Stimulated activated naive CD8-positive, alpha-beta T cell treated with anti-CD3 and anti-CD28 coated beads, Interleukin-15, amount 100 ng/mL, for 72 hours (primary cell): ENCODE measurements around the gene TSPEAR.

Experiments
- ATAC-seq: fragments of 150-1000 bp; cut with Tn5 transposase; 2 replicates; pipeline ENCODE4 v1.10.0; 2021; ENCODE audit warnings: mild to moderate bottlenecking, moderate library complexity
- DNase-seq, 2 donors: peaks; one replicate each; pipeline ENCODE4 v3.0.0; 2021 to 2022
- H3K27ac Mint-ChIP-seq, 2 donors: one replicate each; pipeline ENCODE4 v1.8.0; 2022; ENCODE audit warnings: mild to moderate bottlenecking in 2 of 2, mixed read lengths in 2 of 2, moderate library complexity in 2 of 2
- H3K27me3 Mint-ChIP-seq: one replicate; pipeline ENCODE4 v1.8.0; 2022; ENCODE audit warnings: mixed read lengths
- H3K4me1 Mint-ChIP-seq: one replicate; pipeline ENCODE4 v1.8.0; 2022; ENCODE audit warnings: mild to moderate bottlenecking, mixed read lengths
- H3K4me3 Mint-ChIP-seq, 2 donors: one replicate each; pipeline ENCODE4 v1.8.0; 2022; ENCODE audit warnings: mild to moderate bottlenecking in 2 of 2, mixed read lengths in 2 of 2, moderate library complexity in 1 of 2
- H3K9me3 Mint-ChIP-seq, 2 donors: one replicate each; pipeline ENCODE4 v1.8.0; 2022; ENCODE audit warnings: mixed read lengths in 2 of 2

TSPEAR gene

DNA sequence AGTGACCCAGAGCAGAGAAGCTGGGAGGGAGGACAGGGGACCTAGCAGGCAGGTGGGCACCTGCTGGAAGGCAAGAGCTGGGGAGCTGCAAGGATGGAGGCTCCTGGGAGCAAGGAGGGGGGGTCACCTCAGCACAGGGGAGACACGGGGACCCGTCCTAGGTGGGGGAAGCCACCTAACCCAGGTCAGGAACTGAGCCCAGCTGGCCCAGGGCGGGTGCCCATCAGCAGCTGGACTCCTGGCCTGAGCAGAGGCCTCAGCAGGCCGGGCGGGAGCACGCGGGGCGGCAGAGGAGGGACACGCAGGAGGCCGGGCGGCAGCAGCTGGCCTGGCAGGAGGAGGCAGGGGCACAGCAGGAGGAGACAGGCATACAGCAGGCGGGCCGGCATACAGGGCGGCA is 172.3 kb downstream of the TSPEAR start:
- DNase-seq (peak in 1 of 2 donors; percentile 5), ATAC-seq (no peak)
- Mint-ChIP-seq H3K4me1 (no peaks in the 10 kb centered on the region), H3K27me3 (no peaks in the 10 kb centered on the region), H3K4me3 (no peak overlapping the region), H3K27ac (no peak overlapping the region), H3K9me3 (no peaks in the 10 kb centered on the region)

GRCh38 chr21:44537930-44538911 is 173.2 kb downstream of the TSPEAR start:
- Mint-ChIP-seq H3K27me3 (no peaks in the 10 kb centered on the region), H3K27ac (peak overlapping the region in 1 of 2 donors; percentile 48), H3K9me3 (no peaks in the 10 kb centered on the region), H3K4me1 (no peaks in the 10 kb centered on the region), H3K4me3 (no peak overlapping the region)
- peak in 1 of 2 donors; percentile 4 for DNase-seq
- ATAC-seq = no peak

GRCh38 chr21:44535963-44536362 is 175.4 kb downstream of the TSPEAR start:
- no peaks in the 10 kb centered on the region for H3K27me3 Mint-ChIP-seq
- ATAC-seq (no peak), DNase-seq (peak in 1 of 2 donors; percentile 6)
- H3K27ac Mint-ChIP-seq = no peak overlapping the region
- H3K4me1 Mint-ChIP-seq = no peaks in the 10 kb centered on the region
- no peaks in the 10 kb centered on the region for H3K9me3 Mint-ChIP-seq
- H3K4me3 Mint-ChIP-seq = no peak overlapping the region

DNA sequence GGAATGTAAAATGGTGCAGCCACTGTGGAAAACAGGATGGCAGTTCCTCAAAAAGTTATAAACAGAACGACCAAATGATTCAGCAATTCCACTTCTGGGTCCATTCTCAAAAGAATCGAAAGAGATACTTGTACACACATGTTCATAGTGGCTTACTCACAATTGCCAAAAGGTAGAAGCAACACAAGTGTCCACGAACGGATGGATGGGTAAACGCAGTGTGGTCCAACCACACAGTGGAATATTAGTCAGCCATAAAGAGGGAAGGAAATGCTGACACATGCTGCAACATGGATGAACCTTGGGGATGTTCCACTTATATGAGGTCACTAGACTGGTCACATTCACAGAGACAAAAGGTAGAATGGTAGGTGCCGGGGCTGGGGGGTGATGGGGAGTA is 176.7 kb downstream of the TSPEAR start:
- peak overlapping the region in 1 of 2 donors; percentile 52 for H3K27ac Mint-ChIP-seq
- no peaks in the 10 kb centered on the region for H3K27me3 Mint-ChIP-seq
- no peak overlapping the region for H3K4me3 Mint-ChIP-seq
- H3K4me1 Mint-ChIP-seq = no peaks in the 10 kb centered on the region
- ATAC-seq (peak; percentile 39), DNase-seq (no peak)
- no peaks in the 10 kb centered on the region for H3K9me3 Mint-ChIP-seq

DNA sequence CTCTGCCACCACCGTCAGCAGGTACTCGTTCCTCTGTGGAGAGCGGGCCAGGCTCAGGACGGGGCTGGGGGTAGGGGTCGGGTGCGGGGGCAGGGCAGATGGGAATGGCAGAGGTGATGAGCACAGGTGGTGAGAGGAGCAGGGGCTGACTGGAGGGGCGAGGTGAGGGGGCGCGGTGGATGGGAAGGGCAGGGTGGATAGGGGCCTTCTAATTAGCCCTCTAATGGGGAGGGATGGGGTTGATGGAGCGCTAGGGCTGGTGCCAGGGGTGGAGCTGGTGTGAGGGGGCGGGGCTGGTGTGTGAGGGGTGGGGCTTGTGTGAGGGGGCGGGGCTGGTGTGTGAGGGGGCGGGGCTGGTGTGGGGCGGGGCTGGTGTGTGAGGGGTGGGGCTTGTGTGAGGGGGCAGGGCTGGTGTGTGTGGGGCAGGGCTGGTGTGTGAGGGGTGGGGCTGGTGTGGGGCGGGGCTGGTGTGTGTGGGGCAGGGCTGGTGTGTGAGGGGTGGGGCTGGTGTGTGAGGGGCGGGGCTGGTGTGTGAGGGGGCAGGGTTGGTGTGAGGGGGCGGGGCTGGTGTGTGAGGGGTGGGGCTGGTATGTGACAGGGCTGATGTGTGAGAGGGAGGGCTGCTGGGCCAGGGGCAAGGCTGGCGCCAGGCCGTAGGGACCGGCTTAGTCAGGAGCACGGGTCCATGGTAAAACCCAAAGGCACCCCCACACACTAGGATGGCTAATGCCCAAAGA is 177.3 kb downstream of the TSPEAR start:
- DNase-seq (no peak), ATAC-seq (peak; percentile 15)
- H3K27me3 Mint-ChIP-seq = no peaks in the 10 kb centered on the region
- H3K4me1 Mint-ChIP-seq = no peaks in the 10 kb centered on the region
- H3K4me3 Mint-ChIP-seq = no peak overlapping the region
- no peak overlapping the region for H3K27ac Mint-ChIP-seq
- no peaks in the 10 kb centered on the region for H3K9me3 Mint-ChIP-seq

DNA sequence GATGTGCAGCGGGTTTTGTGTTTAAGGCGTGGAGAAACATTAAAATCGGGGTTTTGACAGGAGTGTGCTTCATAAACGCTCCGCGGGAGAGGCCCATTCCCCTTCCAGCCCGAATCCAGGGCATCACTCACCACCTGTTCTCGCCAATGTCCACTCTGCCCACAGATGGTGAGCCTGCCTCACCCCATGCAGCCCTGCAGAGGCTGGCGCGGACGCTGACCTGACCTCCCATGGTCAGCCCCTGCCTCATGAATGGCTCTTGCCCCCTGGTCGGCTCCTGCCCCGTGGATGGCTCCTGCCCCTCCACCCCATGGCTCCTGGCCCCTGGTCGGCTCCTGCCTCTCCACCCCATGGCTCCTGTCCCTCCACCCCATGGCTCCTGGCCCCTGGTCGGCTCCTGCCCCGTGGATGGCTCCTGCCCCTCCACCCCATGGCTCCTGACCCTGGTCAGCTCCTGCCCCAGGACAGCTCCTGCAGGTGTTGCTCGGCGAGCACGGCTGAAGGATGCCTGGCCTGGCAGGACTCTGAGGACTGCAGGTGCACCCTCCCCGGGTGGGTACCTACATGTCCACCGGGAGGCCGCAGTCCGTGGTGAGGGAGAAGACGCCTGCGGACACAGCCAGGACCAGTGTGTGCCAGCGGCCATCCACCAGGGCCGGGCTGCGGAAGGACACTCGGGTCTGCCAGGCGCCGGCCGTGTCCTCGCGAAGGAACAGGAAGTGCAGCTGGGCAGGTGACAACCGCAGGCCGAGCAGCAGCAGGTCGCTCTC is 178.1 kb downstream of the TSPEAR start:
- Mint-ChIP-seq H3K4me1 (no peaks in the 10 kb centered on the region), H3K27me3 (no peaks in the 10 kb centered on the region), H3K9me3 (no peaks in the 10 kb centered on the region), H3K27ac (no peak overlapping the region), H3K4me3 (no peak overlapping the region)
- ATAC-seq (no peak), DNase-seq (no peak)

- ATAC-seq (no peak), DNase-seq (no peak)
- H3K27ac Mint-ChIP-seq = no peak overlapping the region
- H3K27me3 Mint-ChIP-seq = no peaks in the 10 kb centered on the region
- H3K4me1 Mint-ChIP-seq = no peaks in the 10 kb centered on the region
- H3K9me3 Mint-ChIP-seq = no peaks in the 10 kb centered on the region
- no peak overlapping the region for H3K4me3 Mint-ChIP-seq
These were observed 178.7 kb downstream of the TSPEAR start for GRCh38 chr21:44532712-44533111.

- Mint-ChIP-seq H3K4me3 (no peak overlapping the region), H3K27me3 (no peaks in the 10 kb centered on the region), H3K9me3 (no peaks in the 10 kb centered on the region), H3K27ac (no peak overlapping the region), H3K4me1 (no peaks in the 10 kb centered on the region)
- DNase-seq (no peak), ATAC-seq (no peak)
These were observed 179.5 kb downstream of the TSPEAR start for GRCh38 chr21:44531606-44532564.

DNA sequence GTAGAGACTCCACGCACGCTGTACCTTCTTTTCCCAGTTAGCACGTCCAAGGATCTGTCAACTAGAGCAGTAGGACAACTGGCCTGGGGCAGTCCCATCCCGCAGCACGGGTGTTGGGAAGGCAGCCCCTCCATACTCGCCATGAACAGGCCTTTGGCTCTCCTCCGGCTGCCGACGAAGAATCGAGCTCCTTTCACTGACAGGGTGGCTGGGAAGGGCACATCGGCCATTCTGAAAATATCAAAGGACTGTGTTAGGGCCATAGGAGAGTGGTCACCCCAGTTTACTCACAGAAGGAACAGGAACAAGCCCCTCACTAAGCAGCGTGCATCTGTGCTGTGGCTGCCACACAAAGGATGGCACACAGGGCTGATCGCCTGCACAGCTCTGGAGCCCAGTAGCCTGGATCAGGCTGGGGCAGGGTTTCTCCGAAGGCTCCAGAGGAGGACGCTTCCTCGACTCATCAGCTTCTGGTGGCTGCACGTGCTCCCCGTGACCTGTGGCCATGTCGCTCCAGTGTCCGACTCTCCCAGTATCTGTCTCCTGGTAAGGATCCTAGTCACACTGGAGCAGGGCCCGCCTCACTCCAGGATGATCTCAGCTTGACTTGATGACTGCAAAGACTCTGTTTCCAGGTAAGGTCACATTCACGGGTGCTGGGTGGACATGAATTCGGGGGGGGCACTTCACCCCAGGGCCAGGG is 180.3 kb downstream of the TSPEAR start:
- no peaks in the 10 kb centered on the region for H3K4me1 Mint-ChIP-seq
- no peaks in the 10 kb centered on the region for H3K9me3 Mint-ChIP-seq
- peak overlapping the region in 1 of 2 donors; percentile 15 for H3K27ac Mint-ChIP-seq
- ATAC-seq (no peak), DNase-seq (no peak)
- H3K4me3 Mint-ChIP-seq = no peak overlapping the region
- no peaks in the 10 kb centered on the region for H3K27me3 Mint-ChIP-seq

DNA sequence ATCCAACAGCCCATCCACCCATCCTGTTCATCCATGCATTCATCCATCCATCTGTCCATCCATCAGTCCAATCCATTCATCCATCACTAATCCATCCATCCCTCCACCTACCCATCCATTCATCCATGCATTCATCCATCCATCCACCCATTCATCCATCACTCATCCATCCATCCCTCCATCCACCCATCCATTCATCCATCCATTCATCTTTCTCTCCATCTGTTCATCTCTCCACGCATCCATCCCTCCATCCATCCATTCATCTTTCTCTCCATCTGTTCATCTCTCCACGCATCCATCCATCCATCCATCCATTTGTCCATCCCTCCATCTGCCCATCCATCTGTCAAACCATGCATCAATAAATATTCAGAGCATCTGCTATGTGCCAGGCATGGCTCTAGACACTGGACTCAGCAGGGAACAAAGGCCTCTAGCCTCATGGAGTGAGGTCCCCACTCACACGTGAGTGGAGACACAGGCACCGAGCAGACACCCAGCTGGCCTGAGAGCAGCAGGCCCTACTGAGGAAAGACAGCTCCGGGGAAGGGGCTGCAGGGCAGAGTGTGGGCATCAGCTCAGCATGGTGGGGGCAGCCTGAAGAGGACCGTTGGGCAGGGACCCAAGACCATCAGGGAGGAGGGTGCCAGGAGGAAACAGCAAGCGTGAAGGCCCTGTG is 181.0 kb downstream of the TSPEAR start:
- Mint-ChIP-seq H3K27me3 (no peaks in the 10 kb centered on the region), H3K4me1 (no peaks in the 10 kb centered on the region), H3K4me3 (no peak overlapping the region), H3K27ac (peak overlapping the region in 1 of 2 donors; percentile 0), H3K9me3 (no peaks in the 10 kb centered on the region)
- no peak for ATAC-seq
- DNase-seq = no peak

DNA sequence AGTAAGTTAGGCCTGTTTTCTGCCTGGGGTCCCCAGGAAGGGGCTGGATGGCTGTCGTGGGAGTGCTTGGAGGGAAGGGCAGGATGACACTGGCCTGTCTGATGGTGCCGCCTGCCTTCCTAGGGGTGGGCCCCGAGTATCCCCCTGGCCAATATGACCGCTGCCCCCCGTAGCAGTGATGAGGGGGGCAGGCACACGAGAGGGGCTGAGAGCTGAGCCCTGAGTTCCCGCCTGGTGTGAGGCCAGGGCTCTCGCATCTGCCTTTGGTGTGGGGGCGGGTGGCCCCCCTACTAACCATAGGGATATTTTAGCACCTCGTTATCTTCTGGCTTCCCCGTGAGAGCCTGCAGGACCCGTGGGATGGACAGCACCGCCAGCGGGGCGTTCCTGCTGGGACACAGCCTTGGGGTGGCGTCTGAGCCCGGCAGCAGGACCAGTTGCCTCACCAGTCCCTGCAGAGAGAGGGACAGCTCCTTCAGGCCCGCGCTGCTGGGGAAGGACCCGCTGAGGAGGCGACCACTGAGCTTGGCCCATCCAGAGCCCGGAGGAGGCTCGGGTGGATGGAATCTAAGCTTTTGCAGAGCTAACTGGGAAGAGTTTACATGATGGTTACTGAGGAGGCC is 181.8 kb downstream of the TSPEAR start:
- H3K27me3 Mint-ChIP-seq = no peaks in the 10 kb centered on the region
- no peaks in the 10 kb centered on the region for H3K9me3 Mint-ChIP-seq
- no peaks in the 10 kb centered on the region for H3K4me1 Mint-ChIP-seq
- no peak overlapping the region for H3K4me3 Mint-ChIP-seq
- DNase-seq (no peak), ATAC-seq (no peak)
- peak overlapping the region in 1 of 2 donors; percentile 30 for H3K27ac Mint-ChIP-seq

DNA sequence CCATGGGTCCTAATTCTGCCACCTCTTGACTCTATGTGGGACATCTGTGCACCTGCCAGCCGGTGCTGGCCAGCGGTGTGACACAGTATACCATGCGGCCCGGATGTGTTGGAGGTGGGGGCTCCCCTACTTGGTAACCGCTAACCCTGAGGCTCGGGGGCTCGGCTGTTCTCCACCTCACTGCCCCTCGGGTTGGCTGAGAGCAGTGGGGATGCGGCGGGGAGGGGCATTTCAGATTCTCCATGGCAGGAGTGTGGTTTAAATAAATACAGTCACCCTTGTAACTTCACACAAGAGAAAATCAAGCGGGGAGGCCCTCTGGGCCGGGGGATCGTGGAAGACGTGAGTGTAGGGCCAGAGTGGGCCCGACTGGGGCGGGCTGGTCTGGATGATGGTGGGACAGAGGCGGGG is 182.4 kb downstream of the TSPEAR start:
- Mint-ChIP-seq H3K27ac (peak overlapping the region in 1 of 2 donors; percentile 3), H3K4me3 (no peak overlapping the region), H3K27me3 (no peaks in the 10 kb centered on the region), H3K9me3 (no peaks in the 10 kb centered on the region), H3K4me1 (no peaks in the 10 kb centered on the region)
- ATAC-seq (no peak), DNase-seq (no peak)

- DNase-seq (no peak), ATAC-seq (no peak)
- no peaks in the 10 kb centered on the region for H3K9me3 Mint-ChIP-seq
- H3K4me1 Mint-ChIP-seq = no peaks in the 10 kb centered on the region
- no peak overlapping the region for H3K4me3 Mint-ChIP-seq
- peak overlapping the region in 1 of 2 donors; percentile 3 for H3K27ac Mint-ChIP-seq
- no peaks in the 10 kb centered on the region for H3K27me3 Mint-ChIP-seq
These were observed 182.8 kb downstream of the TSPEAR start for GRCh38 chr21:44528634-44528995.
